RWPE1 (cell line): ENCODE data around the gene LPXN.

Source experiments
- CTCF ChIA-PET: fragments of 350-600 bp; sonication (Branson Sonifier 250); formaldehyde crosslinking; extraction: SDS; loops from one replicate; lab custom pipeline; 2021; lab: Yijun Ruan, JAX
- POLR2A ChIA-PET: fragments of 400-600 bp; formaldehyde crosslinking; extraction: SDS; loops from one replicate; lab custom pipeline; 2020; ENCODE audit warnings: antibody characterized with exemption; ENCODE audit not compliant: low non-redundant PET; lab: Yijun Ruan, JAX
- DNase-seq: peaks from one replicate; pipeline ENCODE4 v3.0.0; 2012; ENCODE audit warnings: low spot score
- H3K27ac ChIP-seq: fragments of 450-650 bp; 2 replicates; pipeline ENCODE4 v1.5.1; 2017
- TF ChIP-seq, protein P1 (sequence below): fragments of 450-650 bp; conservative IDR thresholded peaks from 2 replicates; pipeline ENCODE4 v1.5.1; 2017; ENCODE audit warnings: low read depth, mild to moderate bottlenecking

Gene LPXN

DNA sequence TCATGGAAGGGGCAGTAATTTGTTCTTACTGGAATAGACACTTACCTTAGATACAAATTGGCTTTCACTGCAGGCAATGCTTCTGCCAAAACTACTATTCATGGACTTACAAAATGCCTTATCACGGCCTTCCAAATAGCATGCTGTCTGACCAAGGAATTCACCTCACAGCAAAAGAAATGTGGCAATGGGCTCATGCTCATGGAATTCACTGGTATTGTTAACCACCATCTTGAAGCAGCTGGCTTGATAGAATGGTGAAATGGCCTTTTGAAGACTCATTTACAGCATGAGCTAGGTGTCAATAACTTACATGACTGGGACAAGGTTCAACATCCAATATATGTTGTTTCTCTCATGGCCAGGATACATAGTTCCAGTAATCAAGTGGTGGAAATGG lies 89.7 kb downstream of the LPXN start:
- TF ChIP-seq, protein P1, sequence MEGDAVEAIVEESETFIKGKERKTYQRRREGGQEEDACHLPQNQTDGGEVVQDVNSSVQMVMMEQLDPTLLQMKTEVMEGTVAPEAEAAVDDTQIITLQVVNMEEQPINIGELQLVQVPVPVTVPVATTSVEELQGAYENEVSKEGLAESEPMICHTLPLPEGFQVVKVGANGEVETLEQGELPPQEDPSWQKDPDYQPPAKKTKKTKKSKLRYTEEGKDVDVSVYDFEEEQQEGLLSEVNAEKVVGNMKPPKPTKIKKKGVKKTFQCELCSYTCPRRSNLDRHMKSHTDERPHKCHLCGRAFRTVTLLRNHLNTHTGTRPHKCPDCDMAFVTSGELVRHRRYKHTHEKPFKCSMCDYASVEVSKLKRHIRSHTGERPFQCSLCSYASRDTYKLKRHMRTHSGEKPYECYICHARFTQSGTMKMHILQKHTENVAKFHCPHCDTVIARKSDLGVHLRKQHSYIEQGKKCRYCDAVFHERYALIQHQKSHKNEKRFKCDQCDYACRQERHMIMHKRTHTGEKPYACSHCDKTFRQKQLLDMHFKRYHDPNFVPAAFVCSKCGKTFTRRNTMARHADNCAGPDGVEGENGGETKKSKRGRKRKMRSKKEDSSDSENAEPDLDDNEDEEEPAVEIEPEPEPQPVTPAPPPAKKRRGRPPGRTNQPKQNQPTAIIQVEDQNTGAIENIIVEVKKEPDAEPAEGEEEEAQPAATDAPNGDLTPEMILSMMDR = no peak
- POLR2A ChIA-PET = no interaction called here
- no peak for DNase-seq
- CTCF ChIA-PET = no interaction called here
- no peak overlapping the region for H3K27ac ChIP-seq
